Activated CD8-positive, alpha-beta memory T cell treated with anti-CD3 and anti-CD28 coated beads, Interleukin-2, amount 50 U/mL, for 24 hours (primary cell): ENCODE measurements around the gene REV1.
"Not testable (repeated sequence)": the region's sequence is repeated elsewhere in the genome, so short reads cannot be mapped to it uniquely, and the experiment has no call there.

Source experiments
- DNase-seq: peaks from one replicate; pipeline ENCODE4 v3.0.0-alpha.2; 2020; ENCODE audit errors: extremely low read depth

The REV1 gene

DNA sequence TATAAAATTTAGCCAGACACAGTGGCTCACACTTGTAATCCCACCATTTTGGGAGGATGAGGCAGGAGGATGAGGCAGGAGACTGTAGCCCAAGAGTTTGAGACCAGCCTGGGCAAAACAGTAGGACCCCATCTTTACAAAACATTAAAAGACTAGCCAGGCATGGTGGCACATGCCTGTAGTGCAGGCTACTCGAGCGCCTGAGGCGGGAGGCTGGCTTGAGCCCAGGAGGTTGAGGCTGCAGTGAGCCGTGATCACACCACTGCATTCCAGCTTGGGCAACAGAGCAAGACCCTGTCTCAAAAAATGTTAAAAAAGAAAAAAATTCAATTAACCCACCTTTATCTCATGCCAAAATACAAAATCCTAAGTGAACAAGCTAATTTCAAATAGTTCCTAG, 4.0 kb downstream of the REV1 start:
- DNase-seq, result no peak

DNA sequence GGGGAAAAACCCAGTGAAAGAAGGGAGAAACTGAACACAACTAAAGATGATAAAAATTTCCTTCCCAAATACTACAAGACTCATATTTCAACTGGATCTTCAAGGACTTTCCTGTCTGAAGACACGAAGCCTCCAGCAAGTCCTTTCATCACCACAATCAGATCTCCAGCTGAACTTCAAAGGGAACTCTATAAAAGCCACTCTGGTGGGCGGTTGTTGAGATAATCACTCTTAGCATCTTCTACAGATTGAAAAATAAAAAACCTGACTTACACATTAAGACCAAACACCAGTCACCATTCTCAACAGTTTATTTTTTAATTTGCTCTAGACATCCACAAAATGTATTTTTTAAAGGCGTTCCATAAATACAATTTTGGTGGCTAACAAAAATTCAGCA, 4.4 kb downstream of the REV1 start:
- no peak for DNase-seq

DNA sequence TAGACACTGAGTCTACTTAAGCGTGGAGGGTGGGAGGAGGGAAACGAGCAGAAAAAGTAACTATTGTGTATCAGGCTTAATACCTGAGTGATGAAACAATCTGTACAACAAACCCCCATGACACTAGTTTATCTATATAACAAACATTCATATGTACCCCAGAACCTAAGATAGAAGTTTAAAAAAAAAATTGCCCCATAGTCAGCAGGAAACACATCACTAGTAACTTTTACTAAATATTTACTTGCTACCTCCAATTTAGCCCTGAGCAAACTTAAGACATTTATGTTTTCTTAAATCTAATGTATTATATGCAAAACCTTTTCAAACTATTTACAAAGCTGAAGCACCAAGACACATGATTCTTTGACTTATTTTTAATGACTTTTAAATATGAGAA, 5.6 kb downstream of the REV1 start:
- no peak for DNase-seq

DNA sequence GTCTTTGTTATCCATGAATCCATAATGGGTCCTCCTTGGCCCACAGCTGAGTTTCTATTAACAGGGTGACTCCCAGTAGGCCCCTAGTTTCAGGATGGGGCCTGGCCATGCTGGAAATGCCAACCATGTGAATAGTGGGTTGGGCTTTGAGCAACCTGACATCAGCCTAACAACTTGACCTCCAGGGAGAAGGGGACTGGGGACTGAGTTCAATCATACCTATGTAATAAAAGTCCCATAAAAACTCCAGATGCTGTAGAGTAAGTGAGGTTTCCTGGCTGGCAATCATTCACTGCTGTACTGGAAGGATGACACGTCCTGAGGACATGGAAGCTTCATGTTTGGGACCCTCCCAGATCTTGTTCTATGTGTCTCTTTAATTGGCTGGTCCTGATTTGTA, 7.9 kb downstream of the REV1 start:
- DNase-seq, result no peak

DNA sequence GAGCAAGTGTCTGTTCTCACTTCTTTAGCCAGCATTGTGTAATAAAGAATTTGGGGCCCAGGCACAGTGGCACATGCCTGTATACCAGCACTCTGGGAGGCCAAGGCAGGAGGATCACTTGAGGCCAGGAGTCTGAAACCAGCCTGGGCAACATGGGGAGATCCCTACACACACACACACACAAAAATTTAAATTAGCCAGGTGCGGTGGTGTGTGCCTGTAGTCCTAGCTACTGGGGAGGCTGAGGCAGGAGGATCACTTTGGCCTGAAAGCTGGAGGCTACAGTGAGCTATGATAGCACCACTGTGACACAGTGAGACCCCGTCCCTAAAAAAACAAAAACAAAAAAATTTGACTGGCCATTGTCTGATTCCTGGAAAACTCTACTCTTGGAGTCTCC, 8.3 kb downstream of the REV1 start:
- DNase-seq, result no peak

DNA sequence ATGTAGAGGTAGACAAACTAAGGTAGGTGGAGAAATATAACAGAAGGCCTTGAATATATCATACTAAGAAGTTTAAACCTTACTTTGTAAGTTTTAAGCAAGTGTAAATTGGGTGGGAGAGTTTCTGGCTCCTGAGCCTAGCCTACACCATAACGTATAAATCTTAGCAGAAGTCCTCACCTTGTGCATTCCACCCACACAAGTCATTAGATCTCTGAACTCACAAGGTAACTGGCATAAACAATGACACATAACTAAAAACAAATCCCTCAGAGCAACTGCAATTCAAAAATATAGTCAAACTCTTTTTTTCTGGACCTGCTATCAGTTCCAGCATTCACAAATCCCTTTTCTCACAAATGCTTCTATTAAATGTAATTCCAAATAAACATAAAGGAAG, 9.4 kb downstream of the REV1 start:
- no peak for DNase-seq

DNA sequence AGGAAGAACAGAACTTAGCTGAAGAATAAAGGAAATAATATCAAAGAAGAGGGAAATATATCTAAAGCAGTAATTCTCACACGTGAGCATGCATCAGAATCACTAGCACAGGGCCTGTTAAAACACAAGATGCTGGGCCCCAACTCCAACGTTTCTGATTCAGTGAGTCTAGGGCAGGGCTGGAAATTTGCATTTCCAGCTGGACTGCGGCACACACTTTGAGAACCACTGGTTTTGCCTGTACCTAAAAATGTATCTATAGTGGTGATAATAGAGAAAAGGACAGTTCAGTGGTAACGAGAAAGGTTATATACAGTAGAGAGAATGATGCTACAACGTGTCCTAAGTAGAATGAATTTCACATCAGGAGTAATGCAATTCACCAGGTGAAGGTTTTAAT, 11.2 kb downstream of the REV1 start:
- no peak for DNase-seq

DNA sequence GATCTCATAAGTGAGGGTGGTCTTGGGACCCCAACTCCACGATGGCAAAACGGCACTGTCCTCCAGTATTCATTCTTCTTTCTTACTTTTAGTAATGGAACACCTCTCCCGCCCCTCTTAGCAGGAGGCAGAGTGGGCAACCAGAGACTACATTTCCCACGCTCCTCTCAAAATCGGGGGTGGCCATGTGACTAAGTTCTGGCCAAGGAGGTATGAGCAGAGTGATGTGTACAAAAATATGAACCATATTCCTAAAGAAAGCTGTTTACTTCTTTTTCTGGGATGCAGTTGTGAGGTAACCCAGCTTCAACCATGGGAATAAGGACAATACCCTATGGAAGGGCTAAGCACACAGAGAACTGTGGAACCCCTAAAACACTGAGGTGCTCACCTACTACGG, 12.8 kb downstream of the REV1 start:
- no peak for DNase-seq

DNA sequence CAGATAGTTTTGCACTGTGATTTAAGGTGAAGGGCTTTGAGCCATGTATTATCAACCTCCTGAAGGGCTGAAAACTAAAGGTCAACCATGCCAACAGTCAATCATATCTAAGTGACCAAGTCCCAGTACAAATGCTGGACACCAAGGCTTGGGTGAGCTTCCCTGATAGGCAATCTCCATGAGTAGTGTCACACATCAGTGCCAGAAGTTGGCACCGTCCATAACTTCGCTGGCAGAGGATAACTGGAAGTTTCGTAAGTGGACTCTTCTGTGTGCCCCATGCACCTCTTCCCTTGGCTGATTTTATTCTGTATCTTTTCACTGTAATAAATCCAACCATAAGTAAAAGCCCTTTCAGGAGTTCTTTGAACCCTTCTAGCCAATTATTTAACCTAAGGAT, 13.2 kb downstream of the REV1 start:
- DNase-seq, result no peak

DNA sequence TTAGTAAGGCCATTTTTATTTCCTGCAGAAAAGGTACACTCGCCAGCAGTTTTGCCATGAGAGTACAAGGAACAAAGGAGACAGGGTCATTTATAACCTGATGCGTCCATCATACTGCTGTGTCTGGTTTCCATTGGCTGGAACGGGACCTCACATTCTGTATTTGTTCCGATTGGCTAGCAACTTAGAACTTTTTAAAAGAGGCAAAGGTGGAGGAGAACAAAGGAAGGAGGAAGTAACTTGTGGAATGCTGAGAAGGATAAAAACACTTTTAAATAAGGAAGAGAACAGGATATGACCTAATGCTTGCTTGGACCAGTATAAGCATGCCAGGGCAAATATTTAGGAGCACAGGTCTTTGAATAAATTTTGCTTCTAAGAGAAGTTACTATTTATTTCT, 14.7 kb downstream of the REV1 start:
- not testable (repeated sequence) for DNase-seq

DNA sequence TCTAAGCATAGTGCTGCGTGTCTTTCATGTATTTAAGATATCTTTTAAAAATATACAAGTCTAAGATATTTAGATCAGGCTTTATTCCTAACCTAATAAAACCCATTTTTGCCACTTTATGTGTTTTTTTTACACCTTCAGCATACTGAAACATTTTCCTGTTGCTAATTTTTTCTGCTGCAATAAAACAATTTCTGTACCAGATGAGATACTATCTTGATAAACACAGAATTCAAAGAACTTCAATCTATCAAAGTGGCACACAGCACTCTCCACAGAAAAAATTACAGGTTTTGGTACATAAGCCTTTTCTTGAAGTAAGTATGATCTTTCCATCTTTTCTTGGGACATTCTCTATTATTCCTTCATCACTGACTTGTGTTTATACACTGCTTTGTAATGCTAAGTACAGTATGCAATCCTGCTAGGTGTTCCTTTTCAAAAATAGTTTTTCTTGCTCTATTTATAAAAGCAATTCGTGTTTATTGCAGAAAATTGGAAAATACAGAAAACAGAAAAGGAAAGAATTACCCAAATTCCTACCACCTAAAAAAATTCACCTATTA, 16.2 kb downstream of the REV1 start:
- DNase-seq, result no peak

DNA sequence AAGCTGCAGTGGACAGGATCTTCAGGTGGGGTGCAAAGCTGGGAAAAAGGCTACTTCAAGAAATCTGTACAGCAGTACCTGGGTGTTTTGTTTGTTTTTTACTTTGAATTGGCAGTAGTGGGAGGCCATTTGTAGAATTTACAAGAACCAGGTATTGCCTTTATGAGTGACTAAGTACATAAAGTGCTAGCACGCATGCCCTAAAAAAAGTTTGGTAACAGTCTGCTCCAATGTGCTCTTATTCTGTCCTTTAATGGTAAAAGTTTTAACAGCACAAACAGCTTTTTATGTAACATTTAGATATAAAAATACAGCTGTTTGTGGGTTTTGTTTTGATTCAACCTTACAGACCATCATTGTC, 17.2 kb downstream of the REV1 start:
- no peak for DNase-seq

DNA sequence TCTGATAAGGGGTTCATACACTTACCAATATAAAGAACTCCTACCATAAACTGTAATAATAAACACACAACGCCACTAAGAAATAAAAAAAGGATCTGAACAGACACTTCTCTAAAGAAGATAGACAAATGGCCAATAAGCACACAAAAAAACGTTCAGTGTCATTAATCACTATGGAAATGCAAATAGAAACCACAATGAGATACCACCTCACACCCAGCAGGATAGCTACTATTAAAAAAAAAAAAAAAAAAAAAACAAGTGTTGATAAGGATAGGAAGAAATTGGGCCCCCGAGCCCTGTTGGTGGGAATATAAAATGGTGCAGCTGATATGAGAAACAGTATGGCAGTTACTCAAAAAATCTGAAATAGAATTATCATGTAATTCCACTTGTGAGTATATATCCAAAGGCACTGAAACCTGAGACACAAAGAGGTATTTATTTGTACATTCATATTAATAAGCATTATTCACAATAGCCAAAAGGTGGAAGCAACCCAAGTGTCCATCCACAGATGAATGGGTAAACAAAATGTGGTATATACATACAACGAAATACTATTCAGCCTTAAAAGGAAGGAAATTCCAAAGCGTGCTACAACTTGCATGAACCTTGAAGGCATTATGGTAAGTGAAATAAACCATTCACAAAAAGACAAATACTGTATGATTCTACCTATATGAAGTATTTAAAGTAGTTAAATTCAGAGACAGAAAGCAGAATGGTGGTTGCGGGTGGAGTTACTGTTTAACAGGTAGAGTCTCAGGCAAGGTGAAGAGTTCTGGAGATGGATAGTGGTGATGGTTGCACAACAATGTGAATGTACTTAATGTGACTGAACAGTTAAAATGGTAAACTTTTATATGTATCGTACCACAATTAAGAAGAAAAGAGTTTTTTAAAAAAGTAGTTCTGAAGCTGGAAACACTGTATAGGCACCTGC, 17.9 kb downstream of the REV1 start:
- no peak for DNase-seq

DNA sequence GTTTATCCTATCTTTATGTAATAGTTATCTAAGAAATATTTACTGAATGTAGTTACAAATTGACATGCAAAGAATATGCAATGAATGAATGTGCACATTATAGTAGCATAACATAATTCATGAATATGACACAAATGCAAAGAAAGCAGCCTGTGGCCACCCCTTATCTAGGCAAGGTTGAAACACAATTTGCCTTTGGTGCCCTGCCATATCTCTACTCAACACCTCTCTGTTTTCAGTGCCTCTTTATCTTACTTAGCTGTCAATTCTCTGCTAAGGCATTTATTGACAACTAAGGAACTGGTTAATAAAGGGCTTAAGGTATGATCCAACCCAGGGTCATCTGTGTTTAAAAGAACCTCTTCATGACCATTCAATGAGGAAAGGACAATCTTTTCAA, 18.9 kb downstream of the REV1 start:
- no peak for DNase-seq

DNA sequence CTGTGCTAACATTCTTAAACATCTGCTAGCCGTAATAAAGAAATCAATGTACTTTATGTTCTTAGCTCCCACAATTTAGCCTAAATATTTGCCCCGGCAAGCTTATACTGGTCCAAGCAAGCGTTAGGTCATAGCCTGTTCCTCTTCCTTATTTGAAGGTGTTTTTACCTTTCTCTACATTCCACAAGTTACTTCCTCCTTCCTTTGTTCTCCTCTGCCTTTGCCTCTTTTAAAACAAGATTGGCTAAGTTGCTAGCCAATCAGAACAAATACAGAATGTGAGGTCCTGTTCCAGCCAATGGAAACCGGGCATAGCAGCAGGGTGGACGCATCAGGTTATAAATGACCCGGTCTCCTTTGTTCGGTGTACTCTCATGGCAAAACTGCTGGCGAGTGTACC, 19.4 kb downstream of the REV1 start:
- not testable (repeated sequence) for DNase-seq

DNA sequence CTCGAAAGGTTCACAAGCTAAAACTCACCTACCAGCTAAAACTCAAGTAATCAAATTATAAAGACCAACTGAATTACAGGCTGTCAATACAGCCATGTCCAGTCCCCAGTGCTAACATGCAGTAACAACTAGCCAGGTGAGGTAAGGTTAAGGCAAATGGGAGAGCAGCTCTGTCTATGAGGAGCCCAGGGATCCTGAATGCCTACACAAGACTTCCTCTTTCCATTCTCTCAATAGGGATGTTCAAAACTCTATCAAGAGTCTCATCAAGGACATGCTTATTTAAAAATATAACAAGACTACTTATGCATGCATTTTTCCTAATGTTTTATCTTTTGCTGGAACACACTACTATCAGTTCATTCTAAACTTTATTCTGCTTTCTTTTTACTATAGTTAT, 20.4 kb downstream of the REV1 start:
- no peak for DNase-seq

DNA sequence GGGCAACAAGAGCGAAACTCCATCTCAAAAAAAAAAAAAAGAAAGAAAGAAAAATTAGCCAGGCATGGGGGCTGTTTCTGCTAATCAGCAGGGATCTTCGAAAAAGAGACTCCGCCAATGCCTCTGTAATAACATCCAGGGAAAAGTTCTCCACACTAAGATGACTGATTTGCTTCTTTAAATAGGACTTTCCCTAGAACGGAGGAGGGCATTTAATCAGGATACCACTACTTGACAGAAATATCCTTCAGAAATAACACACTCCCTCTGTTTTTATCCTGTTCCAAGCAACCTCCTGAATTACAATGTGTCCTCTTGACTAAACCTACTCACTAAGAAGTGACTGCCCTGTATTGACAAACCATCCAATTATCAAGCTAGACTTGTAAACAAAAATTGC, 21.7 kb downstream of the REV1 start:
- no peak for DNase-seq

DNA sequence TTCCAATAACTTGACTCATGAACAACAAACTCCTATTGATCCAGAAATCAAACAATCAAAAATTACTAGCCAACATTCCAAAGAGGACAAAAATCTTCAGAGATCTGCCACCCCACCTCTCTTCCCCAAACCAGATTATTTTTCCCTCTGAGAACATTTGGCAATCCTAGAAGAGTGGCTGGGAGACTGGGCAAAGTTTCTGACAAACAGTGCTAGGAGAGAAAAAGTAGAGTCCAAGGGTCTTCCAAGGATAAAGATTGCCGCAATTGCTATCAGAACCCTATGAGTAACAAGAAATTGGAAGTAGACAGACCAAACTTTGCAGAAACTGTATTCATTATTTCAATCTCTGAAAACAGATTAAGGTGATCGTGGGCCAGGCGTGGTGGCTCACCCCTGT, 22.4 kb downstream of the REV1 start:
- no peak for DNase-seq

DNA sequence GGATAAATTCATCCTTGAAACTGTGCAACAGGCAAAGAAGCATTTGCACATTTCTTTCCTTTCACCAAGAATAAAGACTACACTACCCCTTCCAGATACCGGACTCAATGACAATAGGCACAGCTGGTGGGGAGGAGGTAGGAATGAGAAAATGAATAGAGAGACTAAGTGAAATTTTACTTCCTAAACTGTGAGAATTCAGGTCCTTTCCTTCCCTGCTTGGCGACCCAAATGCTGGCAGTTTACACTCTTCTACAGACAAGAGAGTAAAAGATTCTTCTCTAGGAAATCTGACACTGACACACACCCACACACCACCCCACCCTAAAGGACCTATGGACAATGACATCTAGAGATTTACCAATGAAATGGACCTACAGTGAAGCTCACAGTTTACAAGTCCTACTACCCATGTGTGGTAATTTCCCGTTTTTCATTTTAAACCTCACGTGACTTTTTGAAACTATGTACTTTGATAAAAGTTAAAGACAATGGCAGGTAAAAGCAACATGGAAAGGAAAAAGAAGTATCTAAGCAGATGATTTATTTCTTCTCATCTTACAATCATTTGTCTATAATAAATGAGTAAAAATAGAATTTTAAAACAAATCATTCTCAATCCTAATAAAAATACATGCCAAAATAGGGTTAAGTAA, 27.9 kb downstream of the REV1 start:
- DNase-seq, result no peak

DNA sequence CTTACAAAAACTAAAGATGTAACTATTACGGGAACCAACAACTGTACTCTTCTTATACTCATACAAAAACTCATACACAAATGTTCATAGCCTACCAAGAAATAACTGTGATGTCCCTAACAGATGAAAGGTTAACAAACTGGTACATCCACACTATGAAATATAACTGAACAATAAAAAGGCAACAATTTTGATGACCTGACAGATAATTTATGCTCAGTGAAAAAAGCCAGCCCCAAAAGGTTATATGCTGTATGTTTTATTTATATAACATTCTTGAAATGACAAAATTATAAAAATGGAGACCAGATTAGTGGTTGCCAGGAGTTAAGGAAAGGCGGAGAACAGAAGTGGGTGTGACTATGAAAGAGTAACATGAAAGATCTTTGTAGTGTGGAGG, 31.3 kb downstream of the REV1 start:
- DNase-seq, result no peak

DNA sequence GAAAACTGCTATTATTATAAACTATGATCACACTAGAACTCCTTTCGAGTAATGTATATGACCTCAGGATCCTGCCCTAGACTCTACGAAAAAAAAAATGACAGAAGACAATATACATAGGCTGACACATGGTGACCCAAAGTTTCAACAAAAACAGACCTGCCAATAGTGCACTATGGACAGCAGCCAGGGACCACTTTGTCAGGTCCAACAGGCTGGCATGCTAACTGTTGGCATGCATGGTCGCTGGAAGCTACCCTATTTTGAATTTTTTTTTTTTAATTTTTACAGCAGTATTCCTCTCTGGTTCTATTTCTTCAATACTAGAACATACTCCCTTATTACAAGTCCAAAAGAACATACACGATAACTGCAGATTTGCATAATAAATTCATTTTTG, 38.1 kb downstream of the REV1 start:
- no peak for DNase-seq

DNA sequence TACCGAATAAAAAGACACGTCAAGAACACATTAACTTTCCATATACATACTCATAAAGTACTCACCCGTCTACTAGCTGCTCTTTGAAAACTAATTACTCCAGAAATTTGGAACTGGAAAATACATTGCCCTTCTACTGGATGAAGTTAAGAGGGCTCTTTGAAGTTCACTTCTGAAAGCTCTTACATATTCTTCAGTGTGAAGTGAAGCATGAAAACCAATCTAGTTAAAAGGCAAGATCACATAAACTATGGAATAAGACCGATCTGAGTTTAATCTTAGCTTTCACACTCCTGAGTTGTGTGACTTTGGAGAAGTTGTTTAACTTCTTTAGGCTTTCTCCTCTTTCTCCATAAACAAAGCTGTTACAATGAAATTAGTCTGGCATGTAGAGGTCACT, 38.5 kb downstream of the REV1 start:
- DNase-seq, result no peak

DNA sequence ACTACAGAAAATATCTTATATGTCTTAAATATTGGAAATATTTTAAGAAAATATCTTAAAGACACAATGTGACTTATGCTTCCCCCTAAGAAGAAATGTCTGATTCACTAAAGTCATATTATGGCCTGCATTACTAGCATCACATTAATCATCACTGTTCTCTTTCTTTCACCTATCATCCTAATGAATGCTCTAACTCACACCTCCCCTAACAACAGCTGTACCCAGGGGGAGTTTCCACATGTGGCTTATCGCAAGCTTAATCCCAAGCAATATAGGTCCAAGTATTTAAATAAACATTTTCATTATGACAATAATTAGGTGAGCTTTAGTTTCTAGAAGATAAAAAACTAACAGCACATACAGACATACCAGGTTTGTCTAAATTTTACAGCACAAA, 39.6 kb downstream of the REV1 start:
- DNase-seq, result no peak
